HepG2 (cell line): Measurements from ENCODE around the gene ABTB2. TPM values are rescaled to one million over a fixed set of nuclear protein-coding genes. Genes with fewer than 3 reads are reported as not detected.

Experiments
- CHCHD3 ChIP-seq: sonication (generic); formaldehyde crosslinking; IDR thresholded peaks from 2 replicates; pipeline ENCODE4 v1.8.0; 2022; ENCODE audit warnings: mild to moderate bottlenecking, missing genetic modification reagents, moderate library complexity
- CREB1 ChIP-seq, 2 experiments: fragments of 450-650 bp in 1 of 2; IDR thresholded peaks; 2 replicates each; pipeline ENCODE4 v1.6.1; 2016 to 2017; ENCODE audit warnings: control low read depth in 1 of 2, mild to moderate bottlenecking in 1 of 2, missing compliant biosample characterization in 1 of 2, missing genetic modification characterization in 1 of 2
- HIVEP1 ChIP-seq: sonication (generic); formaldehyde crosslinking; IDR thresholded peaks from 2 replicates; pipeline ENCODE4 v1.4.0; 2020; ENCODE audit warnings: mild to moderate bottlenecking, missing genetic modification reagents
- MZF1 ChIP-seq: sonication (generic); formaldehyde crosslinking; IDR thresholded peaks from 2 replicates; pipeline ENCODE4 v1.8.1; 2023; ENCODE audit warnings: mild to moderate bottlenecking, missing genetic modification reagents, borderline replicate concordance
- NAIF1 ChIP-seq: sonication (generic); formaldehyde crosslinking; IDR thresholded peaks from 2 replicates; pipeline ENCODE4 v1.5.0; 2020; ENCODE audit warnings: mild to moderate bottlenecking, missing genetic modification reagents, borderline replicate concordance
- RFX1 ChIP-seq: fragments of 450-650 bp; IDR thresholded peaks from 2 replicates; pipeline ENCODE4 v1.6.1; 2017
- SIN3B ChIP-seq: fragments of 150-350 bp; IDR thresholded peaks from 2 replicates; pipeline ENCODE4 v1.6.1; 2014; ENCODE audit warnings: low read length
- SRY ChIP-seq: sonication (generic); formaldehyde crosslinking; IDR thresholded peaks from 2 replicates; pipeline ENCODE4 v1.8.0; 2022; ENCODE audit warnings: mild to moderate bottlenecking, missing genetic modification reagents
- TBX3 ChIP-seq: fragments of 450-650 bp; IDR thresholded peaks from 2 replicates; pipeline ENCODE4 v1.6.1; 2017; ENCODE audit warnings: antibody characterized with exemption, mild to moderate bottlenecking, inconsistent platforms, borderline replicate concordance
- ZMYM3 ChIP-seq: sonication (generic); formaldehyde crosslinking; IDR thresholded peaks from 2 replicates; pipeline ENCODE4 v1.5.1; 2020; ENCODE audit warnings: mild to moderate bottlenecking, missing genetic modification reagents
- ZNF136 ChIP-seq: sonication (generic); formaldehyde crosslinking; IDR thresholded peaks from 2 replicates; pipeline ENCODE4 v1.8.1; 2022; ENCODE audit warnings: low read depth, mild to moderate bottlenecking, moderate library complexity, missing genetic modification reagents
- ZNF260 ChIP-seq: sonication (generic); formaldehyde crosslinking; IDR thresholded peaks from 2 replicates; pipeline ENCODE4 v1.4.0; 2020; ENCODE audit warnings: missing genetic modification reagents, low read depth, mild to moderate bottlenecking, borderline replicate concordance
- ZNF331 ChIP-seq: sonication (generic); formaldehyde crosslinking; IDR thresholded peaks from 2 replicates; pipeline ENCODE4 v1.4.0; 2020; ENCODE audit warnings: missing genetic modification reagents
- ZNF598 ChIP-seq: sonication (generic); formaldehyde crosslinking; IDR thresholded peaks from 2 replicates; pipeline ENCODE4 v1.5.1; 2020; ENCODE audit warnings: mild to moderate bottlenecking, missing genetic modification reagents, borderline replicate concordance
- ZNF614 ChIP-seq: IDR thresholded peaks from 2 replicates; pipeline ENCODE4 v1.6.1; 2018; ENCODE audit warnings: missing biosample characterization, missing genetic modification reagents, inconsistent platforms, borderline replicate concordance
- ZNF781 ChIP-seq: sonication (generic); formaldehyde crosslinking; IDR thresholded peaks from 2 replicates; pipeline ENCODE4 v1.5.1; 2020; ENCODE audit warnings: borderline replicate concordance, mild to moderate bottlenecking, missing genetic modification reagents; ENCODE audit errors: not compliant biosample characterization
- polyA plus RNA-seq, 8 experiments: library from polyadenylated mRNA; depleted of rRNA in 3 of 8; stranded (reverse) in 7 of 8; unstranded in 1 of 8; fragments of >200 nt; fragmentation: Illumina TruSeq in 4 of 8; extraction: Trizol in 4 of 8; gene quantifications; 2 replicates each; pipeline versions ENCODE4 v1.2.1 to v1.2.3, GENCODE V29; 2011 to 2016; ENCODE audit warnings: low read depth in 4 of 8, missing spikeins in 1 of 8, mixed read lengths in 1 of 8; ENCODE audit not compliant: insufficient read depth in 1 of 8
- total RNA-seq, 5 experiments: library from RNA; depleted of rRNA; stranded (reverse); fragments of >200 nt; fragmentation: Illumina TruSeq; extraction: Trizol; gene quantifications; 2 replicates each; pipeline ENCODE4 v1.2.3, GENCODE V29; 2016; ENCODE audit warnings: low read depth in 1 of 5
- TF ChIP-seq, protein P1 (sequence below): sonication (generic); formaldehyde crosslinking; IDR thresholded peaks from 2 replicates; pipeline ENCODE4 v1.5.0; 2020; ENCODE audit warnings: missing genetic modification reagents
- TF ChIP-seq, protein P2 (sequence below): sonication (generic); formaldehyde crosslinking; IDR thresholded peaks from 2 replicates; pipeline ENCODE4 v1.5.0; 2020; ENCODE audit warnings: mild to moderate bottlenecking, missing genetic modification reagents
- TF ChIP-seq, protein P3 (sequence below): sonication (generic); formaldehyde crosslinking; IDR thresholded peaks from 2 replicates; pipeline ENCODE4 v1.4.0; 2020; ENCODE audit warnings: missing genetic modification reagents, borderline replicate concordance
- TF ChIP-seq, protein P4 (sequence below): sonication (generic); formaldehyde crosslinking; IDR thresholded peaks from 2 replicates; pipeline ENCODE4 v1.5.0; 2020; ENCODE audit warnings: missing genetic modification reagents, mild to moderate bottlenecking, borderline replicate concordance
- TF ChIP-seq, protein P5 (sequence below): sonication (generic); formaldehyde crosslinking; IDR thresholded peaks from 2 replicates; pipeline ENCODE4 v1.5.1; 2020; ENCODE audit warnings: missing genetic modification reagents, mild to moderate bottlenecking, borderline replicate concordance

The ABTB2 gene
- total and polyA plus RNA-seq, 2 of the 13 experiments (the other 11 are each of a cell fraction or from before 2014, with no cell fraction given): 5.1 to 15.4 TPM

DNA sequence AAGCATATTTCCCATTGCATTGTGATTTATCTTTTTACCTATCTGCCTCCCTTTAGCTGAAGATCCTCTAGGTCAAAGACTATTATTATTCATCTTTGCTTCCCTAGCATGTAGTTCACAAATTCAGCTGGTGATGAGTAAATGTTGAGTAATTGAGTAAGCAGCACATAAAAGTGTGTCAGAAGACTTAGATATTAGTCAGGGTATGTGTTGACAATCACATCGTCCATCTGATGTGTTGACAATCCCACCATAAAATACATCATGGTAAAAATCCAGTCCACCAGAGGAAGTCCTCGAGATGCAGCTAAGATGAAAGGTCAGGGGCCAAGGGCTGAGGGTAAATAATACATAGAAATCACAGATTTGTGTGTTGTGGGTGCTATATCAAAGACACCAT lies 22.9 kb upstream of the ABTB2 start (continued):
- TF ChIP-seq, protein P1, sequence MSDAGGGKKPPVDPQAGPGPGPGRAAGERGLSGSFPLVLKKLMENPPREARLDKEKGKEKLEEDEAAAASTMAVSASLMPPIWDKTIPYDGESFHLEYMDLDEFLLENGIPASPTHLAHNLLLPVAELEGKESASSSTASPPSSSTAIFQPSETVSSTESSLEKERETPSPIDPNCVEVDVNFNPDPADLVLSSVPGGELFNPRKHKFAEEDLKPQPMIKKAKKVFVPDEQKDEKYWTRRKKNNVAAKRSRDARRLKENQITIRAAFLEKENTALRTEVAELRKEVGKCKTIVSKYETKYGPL (CRISPR knock-in tag): no peak
- TF ChIP-seq RFX1 (no peak), ZNF614 (no peak), ZNF781 (no peak), SIN3B (no peak), ZNF136 (CRISPR knock-in tag) (no peak), NAIF1 (CRISPR knock-in tag) (no peak), SRY (CRISPR knock-in tag) (no peak), HIVEP1 (CRISPR knock-in tag) (no peak), ZNF260 (CRISPR knock-in tag) (no peak), ZNF598 (CRISPR knock-in tag) (no peak), CREB1 (IDR thresholded peaks at IDR 0.05) (0 out of 2 replicates have a peak, but pooled peaks have one; percentile 12), CREB1 (CRISPR knock-in tag; IDR thresholded peaks at IDR 0.05) (no peak), TBX3 (peak; percentile 45; the same call in 1 of the 2 replicates), CHCHD3 (CRISPR knock-in tag) (no peak), ZNF331 (CRISPR knock-in tag) (no peak), MZF1 (CRISPR knock-in tag) (no peak), ZMYM3 (CRISPR knock-in tag) (no peak)
- TF ChIP-seq, protein P2, sequence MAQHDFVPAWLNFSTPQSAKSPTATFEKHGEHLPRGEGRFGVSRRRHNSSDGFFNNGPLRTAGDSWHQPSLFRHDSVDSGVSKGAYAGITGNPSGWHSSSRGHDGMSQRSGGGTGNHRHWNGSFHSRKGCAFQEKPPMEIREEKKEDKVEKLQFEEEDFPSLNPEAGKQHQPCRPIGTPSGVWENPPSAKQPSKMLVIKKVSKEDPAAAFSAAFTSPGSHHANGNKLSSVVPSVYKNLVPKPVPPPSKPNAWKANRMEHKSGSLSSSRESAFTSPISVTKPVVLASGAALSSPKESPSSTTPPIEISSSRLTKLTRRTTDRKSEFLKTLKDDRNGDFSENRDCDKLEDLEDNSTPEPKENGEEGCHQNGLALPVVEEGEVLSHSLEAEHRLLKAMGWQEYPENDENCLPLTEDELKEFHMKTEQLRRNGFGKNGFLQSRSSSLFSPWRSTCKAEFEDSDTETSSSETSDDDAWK (CRISPR knock-in tag): no peak
- TF ChIP-seq, protein P3, sequence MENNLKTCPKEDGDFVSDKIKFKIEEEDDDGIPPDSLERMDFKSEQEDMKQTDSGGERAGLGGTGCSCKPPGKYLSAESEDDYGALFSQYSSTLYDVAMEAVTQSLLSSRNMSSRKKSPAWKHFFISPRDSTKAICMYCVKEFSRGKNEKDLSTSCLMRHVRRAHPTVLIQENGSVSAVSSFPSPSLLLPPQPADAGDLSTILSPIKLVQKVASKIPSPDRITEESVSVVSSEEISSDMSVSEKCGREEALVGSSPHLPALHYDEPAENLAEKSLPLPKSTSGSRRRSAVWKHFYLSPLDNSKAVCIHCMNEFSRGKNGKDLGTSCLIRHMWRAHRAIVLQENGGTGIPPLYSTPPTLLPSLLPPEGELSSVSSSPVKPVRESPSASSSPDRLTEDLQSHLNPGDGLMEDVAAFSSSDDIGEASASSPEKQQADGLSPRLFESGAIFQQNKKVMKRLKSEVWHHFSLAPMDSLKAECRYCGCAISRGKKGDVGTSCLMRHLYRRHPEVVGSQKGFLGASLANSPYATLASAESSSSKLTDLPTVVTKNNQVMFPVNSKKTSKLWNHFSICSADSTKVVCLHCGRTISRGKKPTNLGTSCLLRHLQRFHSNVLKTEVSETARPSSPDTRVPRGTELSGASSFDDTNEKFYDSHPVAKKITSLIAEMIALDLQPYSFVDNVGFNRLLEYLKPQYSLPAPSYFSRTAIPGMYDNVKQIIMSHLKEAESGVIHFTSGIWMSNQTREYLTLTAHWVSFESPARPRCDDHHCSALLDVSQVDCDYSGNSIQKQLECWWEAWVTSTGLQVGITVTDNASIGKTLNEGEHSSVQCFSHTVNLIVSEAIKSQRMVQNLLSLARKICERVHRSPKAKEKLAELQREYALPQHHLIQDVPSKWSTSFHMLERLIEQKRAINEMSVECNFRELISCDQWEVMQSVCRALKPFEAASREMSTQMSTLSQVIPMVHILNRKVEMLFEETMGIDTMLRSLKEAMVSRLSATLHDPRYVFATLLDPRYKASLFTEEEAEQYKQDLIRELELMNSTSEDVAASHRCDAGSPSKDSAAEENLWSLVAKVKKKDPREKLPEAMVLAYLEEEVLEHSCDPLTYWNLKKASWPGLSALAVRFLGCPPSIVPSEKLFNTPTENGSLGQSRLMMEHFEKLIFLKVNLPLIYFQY (CRISPR knock-in tag): no peak
- TF ChIP-seq, protein P4, sequence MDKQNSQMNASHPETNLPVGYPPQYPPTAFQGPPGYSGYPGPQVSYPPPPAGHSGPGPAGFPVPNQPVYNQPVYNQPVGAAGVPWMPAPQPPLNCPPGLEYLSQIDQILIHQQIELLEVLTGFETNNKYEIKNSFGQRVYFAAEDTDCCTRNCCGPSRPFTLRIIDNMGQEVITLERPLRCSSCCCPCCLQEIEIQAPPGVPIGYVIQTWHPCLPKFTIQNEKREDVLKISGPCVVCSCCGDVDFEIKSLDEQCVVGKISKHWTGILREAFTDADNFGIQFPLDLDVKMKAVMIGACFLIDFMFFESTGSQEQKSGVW (CRISPR knock-in tag): no peak
- TF ChIP-seq, protein P5, sequence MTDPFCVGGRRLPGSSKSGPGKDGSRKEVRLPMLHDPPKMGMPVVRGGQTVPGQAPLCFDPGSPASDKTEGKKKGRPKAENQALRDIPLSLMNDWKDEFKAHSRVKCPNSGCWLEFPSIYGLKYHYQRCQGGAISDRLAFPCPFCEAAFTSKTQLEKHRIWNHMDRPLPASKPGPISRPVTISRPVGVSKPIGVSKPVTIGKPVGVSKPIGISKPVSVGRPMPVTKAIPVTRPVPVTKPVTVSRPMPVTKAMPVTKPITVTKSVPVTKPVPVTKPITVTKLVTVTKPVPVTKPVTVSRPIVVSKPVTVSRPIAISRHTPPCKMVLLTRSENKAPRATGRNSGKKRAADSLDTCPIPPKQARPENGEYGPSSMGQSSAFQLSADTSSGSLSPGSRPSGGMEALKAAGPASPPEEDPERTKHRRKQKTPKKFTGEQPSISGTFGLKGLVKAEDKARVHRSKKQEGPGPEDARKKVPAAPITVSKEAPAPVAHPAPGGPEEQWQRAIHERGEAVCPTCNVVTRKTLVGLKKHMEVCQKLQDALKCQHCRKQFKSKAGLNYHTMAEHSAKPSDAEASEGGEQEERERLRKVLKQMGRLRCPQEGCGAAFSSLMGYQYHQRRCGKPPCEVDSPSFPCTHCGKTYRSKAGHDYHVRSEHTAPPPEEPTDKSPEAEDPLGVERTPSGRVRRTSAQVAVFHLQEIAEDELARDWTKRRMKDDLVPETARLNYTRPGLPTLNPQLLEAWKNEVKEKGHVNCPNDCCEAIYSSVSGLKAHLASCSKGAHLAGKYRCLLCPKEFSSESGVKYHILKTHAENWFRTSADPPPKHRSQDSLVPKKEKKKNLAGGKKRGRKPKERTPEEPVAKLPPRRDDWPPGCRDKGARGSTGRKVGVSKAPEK (CRISPR knock-in tag): no peak
